ENCODE data around the gene MACO1.

The MACO1 gene

GRCh38 chr1:25520446-25521061 lies 89.9 kb downstream of the MACO1 start:
- TF ChIP-seq CTCF (IDR thresholded peaks at IDR 0.05): peak; percentile 66
- Histone ChIP-seq H3K36me3 (ENCODE audit: control insufficient read depth, insufficient read depth, low read length) (no peaks in the 10 kb centered on the region), H3K4me2 (ENCODE audit: low read length) (no peak overlapping the region), H3K9ac (no peak overlapping the region), H3K4me1 (no peaks in the 10 kb centered on the region), H2AFZ (no peak overlapping the region), H3K27me3 (ENCODE audit: control insufficient read depth, insufficient read depth, low read length) (no peaks in the 10 kb centered on the region), H3K27ac (no peak overlapping the region), H3K9me3 (ENCODE audit: control insufficient read depth, low read length) (no peaks in the 10 kb centered on the region), H3K79me2 (no peaks in the 10 kb centered on the region), H3K4me3 (ENCODE audit: low read depth, low read length) (no peak overlapping the region)

GRCh38 chr1:25522031-25522655 lies 91.4 kb downstream of the MACO1 start:
- H3K9me3 ChIP-seq (ENCODE audit: control insufficient read depth, low read length): no peaks in the 10 kb centered on the region
- H3K27me3 ChIP-seq (ENCODE audit: control insufficient read depth, insufficient read depth, low read length): no peaks in the 10 kb centered on the region
- TF ChIP-seq CTCF (IDR thresholded peaks at IDR 0.05): no peak
- H3K36me3 ChIP-seq (ENCODE audit: control insufficient read depth, insufficient read depth, low read length): no peaks in the 10 kb centered on the region
- no peaks in the 10 kb centered on the region for H3K4me1 ChIP-seq
- no peaks in the 10 kb centered on the region for H3K79me2 ChIP-seq
- no peak overlapping the region for H3K27ac ChIP-seq
- no peak overlapping the region for H3K9ac ChIP-seq
- H3K4me3 ChIP-seq (ENCODE audit: low read depth, low read length): no peak overlapping the region
- no peak overlapping the region for H2AFZ ChIP-seq
- no peak overlapping the region for H3K4me2 ChIP-seq (ENCODE audit: low read length)

- TF ChIP-seq CTCF (IDR thresholded peaks at IDR 0.05): no peak
- no peaks in the 10 kb centered on the region for H3K27me3 ChIP-seq (ENCODE audit: control insufficient read depth, insufficient read depth, low read length)
- H3K4me1 ChIP-seq: no peaks in the 10 kb centered on the region
These were observed 92.8 kb downstream of the MACO1 start for GRCh38 chr1:25523542-25523941.

GRCh38 chr1:25524568-25525360 lies 94.1 kb downstream of the MACO1 start:
- no peak for TF ChIP-seq CTCF (IDR thresholded peaks at IDR 0.05)
- Histone ChIP-seq H3K36me3 (ENCODE audit: control insufficient read depth, insufficient read depth, low read length) (no peaks in the 10 kb centered on the region), H3K9me3 (ENCODE audit: control insufficient read depth, low read length) (no peaks in the 10 kb centered on the region), H2AFZ (no peak overlapping the region), H3K9ac (no peak overlapping the region), H3K27me3 (ENCODE audit: control insufficient read depth, insufficient read depth, low read length) (no peaks in the 10 kb centered on the region), H3K4me2 (ENCODE audit: low read length) (no peak overlapping the region), H3K4me3 (ENCODE audit: low read depth, low read length) (no peak overlapping the region), H3K79me2 (no peaks in the 10 kb centered on the region), H3K27ac (no peak overlapping the region), H3K4me1 (no peaks in the 10 kb centered on the region)

More at GRCh38 chr1:25523542-25523941, 92.8 kb downstream of the MACO1 start:
- Histone ChIP-seq H3K27ac (no peak overlapping the region), H3K9me3 (ENCODE audit: control insufficient read depth, low read length) (no peaks in the 10 kb centered on the region), H3K4me3 (ENCODE audit: low read depth, low read length) (no peak overlapping the region), H3K79me2 (no peaks in the 10 kb centered on the region), H3K4me2 (ENCODE audit: low read length) (no peak overlapping the region), H3K9ac (no peak overlapping the region), H3K36me3 (ENCODE audit: control insufficient read depth, insufficient read depth, low read length) (no peaks in the 10 kb centered on the region), H2AFZ (no peak overlapping the region)

All from parathyroid adenoma (tissue), 2 donors.